NB4 (cell line): Measurements from ENCODE around the gene STK32B.

Source experiments
- MAX ChIP-seq: IDR thresholded peaks from 2 replicates; pipeline ENCODE4 v1.6.1; 2011; ENCODE audit warnings: low read depth, low read length
- TF ChIP-seq, protein P1 (sequence below): IDR thresholded peaks from one replicate; pipeline ENCODE4 v1.5.1; 2012; ENCODE audit warnings: low read depth, low read length

DNA sequence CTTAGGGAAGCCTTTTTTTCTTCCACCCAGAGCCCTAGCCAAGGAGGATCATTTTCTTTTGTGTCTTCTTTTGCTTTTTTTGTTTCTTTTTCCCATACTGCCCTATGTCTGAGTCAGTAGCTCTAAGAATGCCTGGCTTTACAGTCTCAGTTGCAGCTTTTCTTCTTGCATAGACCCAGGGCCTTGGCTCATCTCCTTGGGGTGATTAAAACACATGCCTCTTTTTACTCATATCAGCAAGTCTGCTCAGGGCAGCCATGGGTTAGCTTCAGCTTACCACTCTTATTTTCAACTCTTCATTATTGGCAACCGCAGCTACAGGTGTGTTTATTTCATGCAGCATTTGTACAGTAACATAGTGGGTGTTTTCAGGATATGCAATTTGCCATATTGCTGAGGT is 196.5 kb downstream of the STK32B start:
- TF ChIP-seq, protein P1, sequence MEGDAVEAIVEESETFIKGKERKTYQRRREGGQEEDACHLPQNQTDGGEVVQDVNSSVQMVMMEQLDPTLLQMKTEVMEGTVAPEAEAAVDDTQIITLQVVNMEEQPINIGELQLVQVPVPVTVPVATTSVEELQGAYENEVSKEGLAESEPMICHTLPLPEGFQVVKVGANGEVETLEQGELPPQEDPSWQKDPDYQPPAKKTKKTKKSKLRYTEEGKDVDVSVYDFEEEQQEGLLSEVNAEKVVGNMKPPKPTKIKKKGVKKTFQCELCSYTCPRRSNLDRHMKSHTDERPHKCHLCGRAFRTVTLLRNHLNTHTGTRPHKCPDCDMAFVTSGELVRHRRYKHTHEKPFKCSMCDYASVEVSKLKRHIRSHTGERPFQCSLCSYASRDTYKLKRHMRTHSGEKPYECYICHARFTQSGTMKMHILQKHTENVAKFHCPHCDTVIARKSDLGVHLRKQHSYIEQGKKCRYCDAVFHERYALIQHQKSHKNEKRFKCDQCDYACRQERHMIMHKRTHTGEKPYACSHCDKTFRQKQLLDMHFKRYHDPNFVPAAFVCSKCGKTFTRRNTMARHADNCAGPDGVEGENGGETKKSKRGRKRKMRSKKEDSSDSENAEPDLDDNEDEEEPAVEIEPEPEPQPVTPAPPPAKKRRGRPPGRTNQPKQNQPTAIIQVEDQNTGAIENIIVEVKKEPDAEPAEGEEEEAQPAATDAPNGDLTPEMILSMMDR, result no peak
- no peak for TF ChIP-seq MAX
